H1 (cell line): ENCODE measurements around the gene SYNCRIP.
A peak's percentile ranks its signal among the peaks of the same experiment; 100 is the strongest.

Experiments
- CBX8 ChIP-seq: fragments of 300-800, 300-1000 bp; sonication (generic); IDR thresholded peaks from 2 replicates; pipeline ENCODE4 v1.7.1; 2016; ENCODE audit warnings: low read depth, low read length, borderline replicate concordance
- CHD2 ChIP-seq: IDR thresholded peaks from 2 replicates; pipeline ENCODE4 v1.6.1; 2012; ENCODE audit warnings: low read length, improper control_type of control experiment
- CTCF ChIP-seq, 3 experiments: IDR thresholded peaks; 1 replicate in 2 of 3; 2 replicates in 1 of 3; pipeline versions ENCODE4 v1.5.1 to v1.6.1; 2011; ENCODE audit warnings: low read length in 3 of 3, mild to moderate bottlenecking in 3 of 3, inconsistent platforms in 2 of 3, low read depth in 1 of 3, moderate library complexity in 1 of 3; ENCODE audit not compliant: insufficient read depth in 1 of 3; ENCODE audit errors: control extremely low read depth in 1 of 3
- EZH2 ChIP-seq: fragments of 200-600 bp; sonication (generic); IDR thresholded peaks from 2 replicates; pipeline ENCODE4 v1.7.1; 2012; ENCODE audit warnings: low read depth, mild to moderate bottlenecking, moderate library complexity, low read length, inconsistent platforms; ENCODE audit not compliant: severe bottlenecking
- HDAC2 ChIP-seq, 2 experiments: fragments of 300-600 bp in 1 of 2; sonication (generic) in 1 of 2; IDR thresholded peaks; 2 replicates each; pipeline ENCODE4 v1.6.1; 2011 to 2012; ENCODE audit warnings: low read depth in 2 of 2, low read length in 2 of 2, mild to moderate bottlenecking in 2 of 2, moderate library complexity in 2 of 2, borderline replicate concordance in 1 of 2, inconsistent platforms in 1 of 2
- POLR2A ChIP-seq, 2 experiments: IDR thresholded peaks; 1 replicate in 1 of 2; 2 replicates in 1 of 2; pipeline ENCODE4 v1.6.1; 2011; ENCODE audit warnings: low read depth in 2 of 2, low read length in 2 of 2, mild to moderate bottlenecking in 2 of 2; ENCODE audit errors: control extremely low read depth in 1 of 2
- YY1 ChIP-seq: IDR thresholded peaks from 2 replicates; pipeline ENCODE4 v1.6.1; 2011; ENCODE audit warnings: low read depth, mild to moderate bottlenecking, low read length

- TF ChIP-seq CTCF (IDR thresholded peaks at IDR 0.05; ENCODE audit: control extremely low read depth in 1 of 3, insufficient read depth in 1 of 3, low read depth in 1 of 3, low read length in 3 of 3) (peak in 1 of 3 experiments; percentile 8; a peak in 1 of 4 replicates), CHD2 (no peak), YY1 (no peak), EZH2 (no peak), HDAC2 (IDR thresholded peaks at IDR 0.05; ENCODE audit: borderline replicate concordance in 1 of 2, low read depth in 2 of 2, low read length in 2 of 2) (no peak), CBX8 (no peak), POLR2A (IDR thresholded peaks at IDR 0.05; ENCODE audit: control extremely low read depth in 1 of 2, low read depth in 2 of 2, low read length in 2 of 2) (no peak)
Measured at GRCh38 chr6:85580878-85581267, 61.8 kb downstream of the SYNCRIP start.
